ENCODE measurements around the gene TUBB4A. TPM values are rescaled to one million over a fixed set of nuclear protein-coding genes. Genes with fewer than 3 reads are reported as not detected.
"Not testable (repeated sequence)": the region's sequence is repeated elsewhere in the genome, so short reads cannot be mapped to it uniquely, and the experiment has no call there.

The TUBB4A gene
- 10 to 100 TPM in 1 of 3 donors, under 1 TPM in 2; 0.26 to 14.6 (median 0.82) TPM for total RNA-seq
- long read RNA-seq, donor 1, transcript TUBB4A-201 (4 exons, 2,552 nt): major isoform, 15 of 16 reads
- long read RNA-seq, donor 1, partial matches to known transcripts: 0 of 16 reads
- long read RNA-seq, donor 1, other reads (novel, unspliced or antisense): 1 of 16 reads
- long read RNA-seq, donor 2: 0 reads

DNA sequence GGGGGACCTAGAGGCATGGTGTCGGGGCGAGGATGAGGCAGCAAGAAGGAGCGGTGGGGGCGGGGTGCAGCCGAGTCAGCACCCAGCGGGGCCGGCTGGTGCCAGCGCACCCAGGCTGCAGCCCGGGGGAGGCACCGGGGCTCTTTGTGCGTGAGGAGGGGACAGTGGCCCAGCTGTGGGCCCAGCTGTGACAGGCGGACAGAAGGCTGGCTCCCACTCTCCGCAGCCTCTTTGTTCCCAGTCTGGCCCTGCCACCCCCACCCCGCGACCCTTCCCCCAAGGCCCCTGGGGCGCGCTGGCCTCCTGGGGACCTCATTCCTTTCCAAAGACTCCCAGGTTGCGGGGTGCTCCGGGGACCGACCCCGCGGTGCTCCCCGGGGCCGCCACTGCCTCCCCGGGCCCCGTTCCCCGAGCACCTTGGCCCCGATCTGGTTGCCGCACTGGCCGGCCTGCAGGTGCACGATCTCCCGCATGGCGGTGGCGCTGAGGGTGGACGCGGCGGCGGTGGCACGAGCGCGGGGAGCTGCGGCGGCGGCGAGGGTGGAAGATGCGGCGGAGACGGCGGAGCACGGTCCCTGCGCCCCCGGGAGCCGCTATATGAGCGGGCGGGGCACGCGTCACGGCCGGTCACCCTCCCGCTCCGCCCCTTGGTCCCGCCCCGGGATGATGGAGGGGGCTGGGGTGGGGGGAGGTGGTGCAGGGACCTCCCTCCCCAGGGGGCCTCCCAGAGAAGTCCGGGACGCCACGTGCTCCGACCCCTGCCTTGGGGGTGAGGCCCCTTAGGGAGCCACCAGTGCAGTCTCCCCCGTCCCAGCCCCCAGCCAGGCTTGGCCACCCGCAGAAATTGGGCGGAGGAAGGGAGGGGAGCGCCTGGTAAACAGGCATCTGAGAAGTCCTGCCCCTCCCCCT is at the start of gene TUBB4A:
Gene TUBB4A (minus strand): TSS at position 570 of the 909 bp plus-strand sequence. CDS start 97 bp downstream, at position 473.
- Histone ChIP-seq H3K4me3 (no peak within 1 kb of the TSS), H3K36me3 (ENCODE audit: low read depth) (no peaks in the 10 kb centered on the region), H3K9me3 (no peaks in the 10 kb centered on the region), H3K4me1 (ENCODE audit: low read depth) (no peaks in the 10 kb centered on the region)
- TF ChIP-seq, protein P1, sequence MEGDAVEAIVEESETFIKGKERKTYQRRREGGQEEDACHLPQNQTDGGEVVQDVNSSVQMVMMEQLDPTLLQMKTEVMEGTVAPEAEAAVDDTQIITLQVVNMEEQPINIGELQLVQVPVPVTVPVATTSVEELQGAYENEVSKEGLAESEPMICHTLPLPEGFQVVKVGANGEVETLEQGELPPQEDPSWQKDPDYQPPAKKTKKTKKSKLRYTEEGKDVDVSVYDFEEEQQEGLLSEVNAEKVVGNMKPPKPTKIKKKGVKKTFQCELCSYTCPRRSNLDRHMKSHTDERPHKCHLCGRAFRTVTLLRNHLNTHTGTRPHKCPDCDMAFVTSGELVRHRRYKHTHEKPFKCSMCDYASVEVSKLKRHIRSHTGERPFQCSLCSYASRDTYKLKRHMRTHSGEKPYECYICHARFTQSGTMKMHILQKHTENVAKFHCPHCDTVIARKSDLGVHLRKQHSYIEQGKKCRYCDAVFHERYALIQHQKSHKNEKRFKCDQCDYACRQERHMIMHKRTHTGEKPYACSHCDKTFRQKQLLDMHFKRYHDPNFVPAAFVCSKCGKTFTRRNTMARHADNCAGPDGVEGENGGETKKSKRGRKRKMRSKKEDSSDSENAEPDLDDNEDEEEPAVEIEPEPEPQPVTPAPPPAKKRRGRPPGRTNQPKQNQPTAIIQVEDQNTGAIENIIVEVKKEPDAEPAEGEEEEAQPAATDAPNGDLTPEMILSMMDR (IDR thresholded peaks at IDR 0.05): no peak
- peak in 1 of 3 donors; percentile 55 for DNase-seq
- ATAC-seq: peak; percentile 50
- intact Hi-C loops (cut with DNase I, micrococcal nuclease): no loop called here

DNA sequence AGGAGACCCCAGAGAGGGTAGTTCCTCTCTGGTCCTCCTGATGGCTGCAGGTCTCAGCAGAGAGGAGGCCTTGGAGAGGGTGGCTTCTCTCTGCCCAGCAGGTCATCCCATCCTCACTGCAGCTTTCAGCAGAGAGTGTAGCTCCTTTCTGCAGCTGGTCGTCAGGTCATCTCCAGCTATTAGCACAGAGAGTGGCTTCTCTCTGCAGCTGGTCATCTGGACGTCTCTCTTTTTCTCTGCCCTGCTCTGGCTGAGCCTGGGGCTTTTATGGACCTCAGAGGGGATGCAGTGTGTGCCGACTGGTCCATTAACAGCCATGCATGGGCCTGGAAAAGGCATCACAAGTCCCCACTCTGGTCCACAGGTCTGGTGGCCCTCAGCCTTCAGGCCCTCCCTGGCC is 49.0 kb upstream of the TUBB4A start:
- TF ChIP-seq, protein P1 (IDR thresholded peaks at IDR 0.05): no peak
- DNase-seq: no peak
- H3K9me3 ChIP-seq: peaks cover 5% of the 10 kb centered on the region
- H3K4me1 ChIP-seq (ENCODE audit: low read depth): no peaks in the 10 kb centered on the region
- H3K4me3 ChIP-seq: no peak overlapping the region
- no peaks in the 10 kb centered on the region for H3K36me3 ChIP-seq (ENCODE audit: low read depth)
- no peak for ATAC-seq
- intact Hi-C loops (cut with DNase I, micrococcal nuclease): no loop called here

DNA sequence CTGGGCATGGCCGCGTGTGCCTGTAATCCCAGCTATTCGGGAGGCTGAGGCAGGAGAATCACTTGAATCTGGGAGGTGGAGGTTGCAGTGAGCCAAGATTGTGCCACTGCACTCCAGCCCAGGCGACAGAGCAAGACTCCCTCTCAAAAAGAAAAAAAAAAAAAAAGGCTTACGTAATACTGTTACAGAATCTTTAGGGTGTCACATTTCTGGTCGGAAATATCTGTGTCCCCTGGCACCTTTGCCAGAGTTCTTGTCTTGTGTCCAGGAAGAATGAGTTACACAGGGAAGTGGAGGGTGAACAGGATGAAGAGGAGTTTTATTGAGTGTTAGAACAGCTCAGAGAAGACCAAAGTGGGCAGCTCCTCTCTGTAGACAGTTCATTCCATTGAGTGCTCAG is 48.6 kb upstream of the TUBB4A start:
- H3K4me1 ChIP-seq (ENCODE audit: low read depth); intact Hi-C loops (cut with DNase I, micrococcal nuclease); H3K9me3 ChIP-seq; ATAC-seq; H3K4me3 ChIP-seq; H3K36me3 ChIP-seq (ENCODE audit: low read depth); DNase-seq: not testable (repeated sequence)

DNA sequence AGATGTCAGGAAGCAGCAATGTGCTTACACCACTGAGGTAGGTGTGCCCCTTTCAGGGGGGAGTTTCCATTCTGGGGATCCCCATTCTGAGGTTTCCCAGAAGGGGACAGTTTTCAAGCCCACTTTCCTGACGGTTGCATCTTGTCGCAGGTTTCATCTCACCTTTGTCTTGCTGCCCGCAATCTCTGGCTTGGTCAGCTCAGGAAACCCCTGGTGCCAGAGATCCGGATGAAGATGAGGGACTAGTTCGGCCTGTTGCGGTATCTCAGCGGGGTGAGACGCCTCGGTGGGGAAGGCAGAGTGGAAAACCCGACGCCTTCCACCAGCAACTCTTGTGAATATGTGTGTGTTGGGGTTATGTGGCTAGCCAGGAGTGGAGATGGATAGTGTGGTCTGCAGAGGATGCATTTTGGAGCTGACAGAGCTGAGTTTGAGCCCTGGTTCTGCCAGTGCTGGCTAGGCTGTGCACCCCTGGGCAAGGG is 41.8 kb upstream of the TUBB4A start:
- H3K4me1 ChIP-seq (ENCODE audit: low read depth): no peaks in the 10 kb centered on the region
- H3K4me3 ChIP-seq: no peak overlapping the region
- H3K36me3 ChIP-seq (ENCODE audit: low read depth): no peaks in the 10 kb centered on the region
- intact Hi-C loops (cut with DNase I, micrococcal nuclease): no loop called here
- peaks cover 5% of the 10 kb centered on the region for H3K9me3 ChIP-seq
- TF ChIP-seq, protein P1 (IDR thresholded peaks at IDR 0.05): no peak
- DNase-seq: no peak
- ATAC-seq: no peak

DNA sequence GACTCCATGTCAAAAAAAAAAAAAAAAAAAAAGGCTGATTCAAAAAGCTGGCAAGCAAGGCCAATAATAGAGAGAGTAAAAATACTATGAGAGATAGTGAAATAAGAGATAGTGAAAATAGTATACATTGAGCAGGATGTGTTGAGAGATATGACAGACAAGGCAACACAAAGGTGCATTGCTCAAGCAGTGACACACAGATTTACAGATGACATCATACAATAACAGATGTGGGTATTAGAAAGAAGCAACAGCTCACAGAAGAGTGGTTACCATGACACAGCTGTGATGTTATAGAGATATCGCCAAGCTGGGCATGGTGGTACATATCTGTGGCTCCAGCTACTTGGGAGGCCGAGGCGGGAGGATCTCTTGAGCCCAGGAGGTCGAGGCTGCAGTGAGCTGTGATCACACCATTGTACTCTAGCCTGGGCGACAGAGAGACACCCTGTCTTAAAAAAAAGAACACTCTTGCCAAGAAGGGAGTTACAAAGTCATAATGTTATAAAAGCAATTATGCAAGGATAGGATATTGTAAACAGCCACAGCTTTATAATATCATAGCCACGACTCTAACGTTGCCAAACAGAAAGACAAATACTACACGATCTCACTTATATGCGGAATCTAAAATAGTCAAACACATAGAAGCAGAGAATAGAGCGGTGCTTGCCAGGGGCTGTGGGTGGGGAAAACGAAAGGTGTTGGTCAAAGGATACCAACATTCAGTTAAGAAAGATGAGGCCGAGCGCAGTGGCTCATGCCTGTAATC is 39.0 kb upstream of the TUBB4A start:
- peak; percentile 34 for ATAC-seq
- no peaks in the 10 kb centered on the region for H3K9me3 ChIP-seq
- no peaks in the 10 kb centered on the region for H3K36me3 ChIP-seq (ENCODE audit: low read depth)
- TF ChIP-seq, protein P1 (IDR thresholded peaks at IDR 0.05): no peak
- H3K4me1 ChIP-seq (ENCODE audit: low read depth): peaks cover 9% of the 10 kb centered on the region
- DNase-seq: no peak
- no peak overlapping the region for H3K4me3 ChIP-seq
- intact Hi-C loops (cut with DNase I, micrococcal nuclease): no loop called here

Data from mucosa of descending colon (tissue), 3 donors.